ENCODE results near the gene LDLRAD4. TPM values are rescaled to one million over a fixed set of nuclear protein-coding genes. Genes with fewer than 3 reads are reported as not detected.
"Not testable (repeated sequence)": the region's sequence is repeated elsewhere in the genome, so short reads cannot be mapped to it uniquely, and the experiment has no call there.

The LDLRAD4 gene
- total RNA-seq, 2 donors from 2014 or later: 112 to 120 TPM

DNA sequence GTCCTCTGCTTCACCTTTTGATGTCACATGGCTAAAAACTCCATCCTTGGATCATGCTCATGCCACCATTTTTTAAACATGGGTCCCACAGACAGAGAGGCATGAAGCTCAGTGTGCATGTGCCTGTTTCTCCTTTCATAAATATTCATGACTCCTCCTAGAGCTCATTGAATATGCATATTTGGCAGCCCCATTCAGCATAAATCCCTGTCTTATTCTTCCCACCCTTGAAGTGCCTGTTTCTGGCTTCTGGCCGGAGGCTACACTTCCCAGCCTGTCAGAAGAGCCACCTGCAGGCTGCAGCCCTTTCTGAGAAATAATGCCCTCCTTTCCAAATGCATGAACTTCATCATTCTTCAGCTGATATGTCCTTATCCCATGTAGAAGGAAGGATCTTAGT lies 109.7 kb downstream of the LDLRAD4 start:
- Mint-ChIP-seq H3K36me3 (ENCODE audit: low read depth) (peaks cover 3% of the 10 kb centered on the region), H3K4me3 (no peak overlapping the region), H3K27me3 (no peaks in the 10 kb centered on the region), H3K4me1 (peaks cover 3% of the 10 kb centered on the region), H3K27ac (no peak overlapping the region)
- ATAC-seq (no peak), DNase-seq (no peak)
- no peaks in the 10 kb centered on the region for H3K9me3 ChIP-seq (ENCODE audit: control insufficient read depth, low read length, poor library complexity, severe bottlenecking)

DNA sequence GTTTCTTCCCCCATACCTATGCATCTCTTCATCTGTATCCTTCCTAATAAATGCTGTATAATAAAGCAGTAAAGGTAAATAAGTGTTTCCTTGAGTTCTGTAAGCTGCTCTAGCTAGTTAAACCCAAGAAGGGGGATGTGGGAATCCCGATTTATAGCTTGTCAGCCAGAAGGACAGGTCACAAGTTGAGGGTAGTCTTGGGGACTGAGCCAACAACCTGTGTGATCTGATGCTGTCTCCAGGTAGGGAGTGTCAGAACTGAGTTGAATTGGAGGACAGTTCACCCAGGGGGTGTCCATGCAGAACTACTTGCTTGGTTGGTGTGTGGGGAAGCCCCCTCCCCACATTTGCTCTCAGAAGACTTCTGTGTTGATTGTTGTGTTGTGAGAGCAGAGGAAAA lies 112.4 kb downstream of the LDLRAD4 start:
- Mint-ChIP-seq H3K4me3 (no peak overlapping the region), H3K4me1 (peaks cover 5% of the 10 kb centered on the region), H3K27me3 (no peaks in the 10 kb centered on the region), H3K36me3 (ENCODE audit: low read depth) (no peaks in the 10 kb centered on the region), H3K27ac (peak overlapping the region; percentile 42)
- no peaks in the 10 kb centered on the region for H3K9me3 ChIP-seq (ENCODE audit: control insufficient read depth, low read length, poor library complexity, severe bottlenecking)
- ATAC-seq (no peak), DNase-seq (no peak)

DNA sequence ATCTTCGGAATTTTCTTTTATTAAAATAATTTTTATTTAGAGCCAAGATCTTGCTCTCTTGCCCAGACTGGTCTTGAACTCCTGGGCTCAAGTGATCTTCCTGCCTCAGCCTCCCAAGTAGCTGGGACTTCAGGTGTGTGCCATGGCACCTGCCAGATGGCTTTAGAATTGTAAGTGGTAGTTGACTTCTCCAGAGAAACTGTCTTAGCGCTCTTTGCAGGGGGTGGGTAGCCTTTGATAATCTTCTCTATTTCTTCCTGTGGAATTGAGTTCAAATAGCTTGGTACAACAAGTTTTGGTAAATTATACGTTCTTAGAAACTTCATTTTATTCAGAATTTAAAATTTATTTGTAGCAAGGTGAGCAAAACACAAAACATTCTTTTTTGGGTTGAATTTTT lies 113.3 kb downstream of the LDLRAD4 start:
- peaks cover 3% of the 10 kb centered on the region for H3K4me1 Mint-ChIP-seq
- ATAC-seq (no peak), DNase-seq (no peak)
- H3K9me3 ChIP-seq (ENCODE audit: control insufficient read depth, low read length, poor library complexity, severe bottlenecking): no peaks in the 10 kb centered on the region
- no peak overlapping the region for H3K27ac Mint-ChIP-seq
- H3K4me3 Mint-ChIP-seq: no peak overlapping the region
- H3K27me3 Mint-ChIP-seq: no peaks in the 10 kb centered on the region
- H3K36me3 Mint-ChIP-seq (ENCODE audit: low read depth): no peaks in the 10 kb centered on the region

DNA sequence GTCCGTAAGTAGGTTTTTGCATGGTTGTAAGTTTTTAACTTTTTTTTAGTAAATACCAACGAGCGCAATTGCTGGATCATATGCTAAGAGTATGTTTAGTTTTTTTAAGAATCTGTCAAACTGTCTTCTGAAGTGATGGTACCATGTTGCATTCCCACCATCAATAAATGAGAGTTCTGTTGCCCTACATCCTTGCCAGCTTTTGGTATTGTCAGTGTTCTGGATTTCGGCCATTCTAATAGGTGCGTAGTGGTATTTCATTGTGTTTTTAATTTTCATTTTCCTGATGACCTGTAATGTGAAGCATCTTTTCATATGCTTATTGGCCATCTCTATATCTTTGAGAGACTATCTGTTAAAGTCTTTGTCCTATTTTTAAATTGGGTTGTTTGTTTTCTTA lies 114.3 kb downstream of the LDLRAD4 start:
- H3K27me3 Mint-ChIP-seq: no peaks in the 10 kb centered on the region
- ATAC-seq (no peak), DNase-seq (no peak)
- no peak overlapping the region for H3K27ac Mint-ChIP-seq
- H3K4me1 Mint-ChIP-seq: peaks cover 3% of the 10 kb centered on the region
- H3K4me3 Mint-ChIP-seq: no peak overlapping the region
- H3K36me3 Mint-ChIP-seq (ENCODE audit: low read depth): no peaks in the 10 kb centered on the region
- no peaks in the 10 kb centered on the region for H3K9me3 ChIP-seq (ENCODE audit: control insufficient read depth, low read length, poor library complexity, severe bottlenecking)

DNA sequence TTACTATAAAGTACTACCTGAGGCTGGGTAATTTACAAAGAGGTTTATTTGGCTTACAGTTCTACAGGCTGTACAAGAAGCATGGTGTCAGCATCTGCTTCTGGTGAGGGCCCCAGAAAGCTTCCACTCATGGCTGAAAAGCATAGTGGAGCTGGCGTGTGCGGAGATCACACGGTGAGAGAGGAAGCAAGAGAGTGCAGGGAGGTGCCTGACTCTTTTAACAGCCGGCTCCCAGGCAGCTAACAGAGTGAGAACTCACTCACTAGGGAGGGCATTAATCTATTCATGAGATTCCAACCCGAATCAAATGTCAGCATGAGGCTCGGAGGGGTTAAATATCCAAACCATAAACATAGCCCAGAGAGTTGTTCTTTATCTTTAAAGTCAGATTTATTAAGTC lies 117.3 kb downstream of the LDLRAD4 start:
- no peak overlapping the region for H3K4me3 Mint-ChIP-seq
- ATAC-seq: no peak
- no peak overlapping the region for H3K27ac Mint-ChIP-seq
- peaks cover 8% of the 10 kb centered on the region for H3K4me1 Mint-ChIP-seq
- H3K36me3 Mint-ChIP-seq (ENCODE audit: low read depth): peaks cover 5% of the 10 kb centered on the region
- no peak for DNase-seq
- H3K9me3 ChIP-seq (ENCODE audit: control insufficient read depth, low read length, poor library complexity, severe bottlenecking): no peaks in the 10 kb centered on the region
- H3K27me3 Mint-ChIP-seq: no peaks in the 10 kb centered on the region

DNA sequence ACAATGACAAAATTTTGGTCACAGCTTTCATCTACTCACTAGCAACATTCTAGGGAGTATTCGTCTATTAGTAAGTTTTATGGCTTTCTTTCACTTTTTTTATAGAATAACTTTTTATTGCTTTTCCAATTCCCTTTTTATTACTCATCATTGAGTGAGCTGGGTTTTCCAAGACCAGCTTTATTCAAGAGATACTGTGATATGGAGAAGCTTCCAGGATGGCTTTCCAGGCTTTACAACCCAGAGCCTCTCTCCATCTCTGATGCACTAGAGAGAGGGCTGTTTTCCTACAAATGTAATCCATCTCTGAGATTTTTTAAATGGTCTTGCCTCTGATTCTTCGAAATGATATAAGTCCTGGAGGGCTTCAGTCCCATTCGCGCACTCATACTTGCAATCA lies 118.3 kb downstream of the LDLRAD4 start:
- Mint-ChIP-seq H3K4me3 (no peak overlapping the region), H3K36me3 (ENCODE audit: low read depth) (peaks cover 5% of the 10 kb centered on the region), H3K27ac (no peak overlapping the region), H3K4me1 (peaks cover 8% of the 10 kb centered on the region), H3K27me3 (no peaks in the 10 kb centered on the region)
- no peak for DNase-seq
- no peaks in the 10 kb centered on the region for H3K9me3 ChIP-seq (ENCODE audit: control insufficient read depth, low read length, poor library complexity, severe bottlenecking)
- no peak for ATAC-seq

DNA sequence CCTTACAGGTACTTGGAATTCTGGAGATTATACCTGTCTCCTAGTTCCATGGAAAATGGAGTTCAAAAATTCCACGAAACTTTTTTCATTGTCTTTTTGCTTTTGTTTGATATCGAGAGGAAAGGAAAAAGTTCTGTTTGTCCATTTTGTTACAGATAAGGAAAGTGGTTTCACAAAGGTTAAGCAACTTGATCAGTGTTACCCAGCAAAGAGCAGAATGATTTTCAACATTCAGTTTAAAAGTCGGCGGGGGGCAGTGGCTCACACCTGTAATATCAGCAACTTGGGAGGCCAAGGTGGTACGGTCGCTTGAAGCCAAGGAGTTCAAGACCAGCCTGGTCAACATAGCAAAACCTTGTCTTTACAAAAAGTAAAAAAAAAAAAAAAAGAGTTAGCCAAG lies 118.8 kb downstream of the LDLRAD4 start:
- DNase-seq (no peak), ATAC-seq (no peak)
- no peaks in the 10 kb centered on the region for H3K9me3 ChIP-seq (ENCODE audit: control insufficient read depth, low read length, poor library complexity, severe bottlenecking)
- H3K27ac Mint-ChIP-seq: no peak overlapping the region
- peaks cover 5% of the 10 kb centered on the region for H3K36me3 Mint-ChIP-seq (ENCODE audit: low read depth)
- H3K4me1 Mint-ChIP-seq: peaks cover 8% of the 10 kb centered on the region
- no peak overlapping the region for H3K4me3 Mint-ChIP-seq
- H3K27me3 Mint-ChIP-seq: no peaks in the 10 kb centered on the region

DNA sequence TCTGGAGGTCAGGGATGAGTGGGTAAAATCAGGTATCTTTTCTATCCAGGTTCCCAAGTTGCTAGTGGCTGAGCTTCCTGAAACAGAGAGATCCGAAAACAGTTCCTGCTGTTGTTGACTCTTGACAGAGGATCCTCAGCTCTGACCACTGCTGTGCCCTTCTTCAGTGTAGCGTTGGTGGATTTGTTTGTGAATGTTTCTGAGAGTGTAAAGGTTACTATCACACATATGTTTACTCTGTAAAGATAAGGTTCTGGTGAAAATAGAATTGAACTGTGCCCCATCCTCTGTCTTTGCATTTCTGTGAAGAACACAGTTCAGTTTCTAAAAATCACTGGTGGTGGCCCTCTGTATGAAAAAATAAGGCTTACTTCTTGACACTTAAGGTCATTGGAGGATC lies 119.8 kb downstream of the LDLRAD4 start:
- H3K36me3 Mint-ChIP-seq (ENCODE audit: low read depth): peaks cover 5% of the 10 kb centered on the region
- no peaks in the 10 kb centered on the region for H3K9me3 ChIP-seq (ENCODE audit: control insufficient read depth, low read length, poor library complexity, severe bottlenecking)
- DNase-seq (no peak), ATAC-seq (no peak)
- H3K27me3 Mint-ChIP-seq: no peaks in the 10 kb centered on the region
- peaks cover 8% of the 10 kb centered on the region for H3K4me1 Mint-ChIP-seq
- H3K4me3 Mint-ChIP-seq: no peak overlapping the region
- H3K27ac Mint-ChIP-seq: peak overlapping the region; percentile 30

DNA sequence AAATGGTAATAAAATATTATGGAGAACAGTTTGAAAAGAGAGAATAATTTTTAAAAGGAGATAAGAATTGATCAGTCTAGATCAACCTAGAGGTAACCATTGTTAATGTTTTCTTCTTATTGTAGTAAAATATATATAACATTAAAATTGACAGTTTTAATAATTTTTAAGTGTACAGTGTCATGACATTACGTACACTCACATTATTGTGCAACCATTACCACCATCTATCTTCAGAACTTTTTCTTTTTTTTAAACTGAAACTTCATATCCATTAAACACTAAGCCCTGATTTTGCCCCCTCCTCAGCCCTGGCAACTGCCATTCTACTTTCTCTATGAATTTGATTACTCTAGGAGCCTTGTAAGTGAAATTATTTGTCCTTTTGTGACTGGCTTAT lies 121.1 kb downstream of the LDLRAD4 start:
- no peak overlapping the region for H3K4me3 Mint-ChIP-seq
- DNase-seq (no peak), ATAC-seq (no peak)
- no peaks in the 10 kb centered on the region for H3K9me3 ChIP-seq (ENCODE audit: control insufficient read depth, low read length, poor library complexity, severe bottlenecking)
- no peak overlapping the region for H3K27ac Mint-ChIP-seq
- H3K27me3 Mint-ChIP-seq: no peaks in the 10 kb centered on the region
- H3K36me3 Mint-ChIP-seq (ENCODE audit: low read depth): peaks cover 5% of the 10 kb centered on the region
- H3K4me1 Mint-ChIP-seq: peaks cover 8% of the 10 kb centered on the region

DNA sequence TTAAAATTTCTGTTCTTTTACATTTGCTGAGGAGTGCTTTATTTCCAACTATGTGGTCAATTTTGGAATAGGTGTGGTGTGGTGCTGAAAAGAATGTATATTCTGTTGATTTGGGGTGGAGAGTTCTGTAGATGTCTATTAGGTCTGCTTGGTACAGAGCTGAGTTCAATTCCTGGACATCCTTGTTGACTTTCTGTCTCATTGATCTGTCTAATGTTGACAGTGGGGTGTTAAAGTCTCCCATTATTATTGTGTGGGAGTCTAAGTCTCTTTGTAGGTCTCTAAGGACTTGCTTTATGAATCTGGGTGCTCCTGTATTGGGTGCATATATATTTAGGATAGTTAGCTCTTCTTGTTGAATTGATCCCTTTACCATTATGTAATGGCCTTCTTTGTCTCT lies 127.9 kb downstream of the LDLRAD4 start:
- not testable (repeated sequence) for ATAC-seq; H3K4me1 Mint-ChIP-seq; H3K36me3 Mint-ChIP-seq (ENCODE audit: low read depth); H3K27me3 Mint-ChIP-seq; H3K9me3 ChIP-seq (ENCODE audit: control insufficient read depth, low read length, poor library complexity, severe bottlenecking); H3K27ac Mint-ChIP-seq; DNase-seq; H3K4me3 Mint-ChIP-seq

DNA sequence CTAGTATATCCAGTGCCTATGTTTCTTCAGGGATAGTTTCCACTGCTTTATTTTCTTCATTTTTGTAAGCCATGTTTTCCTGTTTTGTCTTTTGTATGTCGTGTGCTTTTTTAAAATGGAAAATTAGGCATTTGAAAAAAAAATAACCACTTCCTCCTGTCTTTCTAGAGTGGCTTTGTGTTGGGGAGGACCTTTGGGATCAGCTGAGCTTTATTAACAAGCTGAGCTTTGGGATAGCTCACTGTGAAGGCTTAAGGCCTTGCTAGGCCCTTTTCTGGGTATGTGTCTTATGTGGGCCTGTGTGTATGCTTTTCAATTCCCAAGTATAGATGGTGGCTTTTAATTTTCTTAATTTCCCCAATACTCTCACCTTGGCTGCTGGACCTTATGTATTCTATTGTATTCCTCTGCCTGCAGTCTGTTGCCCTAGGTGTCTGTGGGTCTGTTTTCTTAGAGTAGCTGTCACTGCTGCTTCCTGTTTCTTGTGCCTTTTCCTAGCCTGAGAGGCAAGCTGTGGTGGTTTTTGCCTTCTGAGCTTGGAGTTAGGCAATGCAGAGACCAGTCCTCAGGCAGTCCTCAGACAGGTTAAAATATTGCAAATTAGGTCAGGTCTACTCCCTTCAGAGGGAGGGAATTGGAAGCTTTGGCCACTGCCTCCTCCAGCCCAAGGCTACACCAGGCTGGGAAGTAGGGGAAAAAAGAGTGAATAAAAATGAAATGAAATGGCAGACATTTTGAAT lies 134.7 kb downstream of the LDLRAD4 start:
- peak overlapping the region; percentile 90 for H3K27ac Mint-ChIP-seq
- H3K27me3 Mint-ChIP-seq: no peaks in the 10 kb centered on the region
- H3K36me3 Mint-ChIP-seq (ENCODE audit: low read depth): peaks cover 7% of the 10 kb centered on the region
- H3K9me3 ChIP-seq (ENCODE audit: control insufficient read depth, low read length, poor library complexity, severe bottlenecking): no peaks in the 10 kb centered on the region
- peaks cover 16% of the 10 kb centered on the region for H3K4me1 Mint-ChIP-seq
- peak; percentile 74 for ATAC-seq
- peak overlapping the region; percentile 54 for H3K4me3 Mint-ChIP-seq
- DNase-seq: no peak

DNA sequence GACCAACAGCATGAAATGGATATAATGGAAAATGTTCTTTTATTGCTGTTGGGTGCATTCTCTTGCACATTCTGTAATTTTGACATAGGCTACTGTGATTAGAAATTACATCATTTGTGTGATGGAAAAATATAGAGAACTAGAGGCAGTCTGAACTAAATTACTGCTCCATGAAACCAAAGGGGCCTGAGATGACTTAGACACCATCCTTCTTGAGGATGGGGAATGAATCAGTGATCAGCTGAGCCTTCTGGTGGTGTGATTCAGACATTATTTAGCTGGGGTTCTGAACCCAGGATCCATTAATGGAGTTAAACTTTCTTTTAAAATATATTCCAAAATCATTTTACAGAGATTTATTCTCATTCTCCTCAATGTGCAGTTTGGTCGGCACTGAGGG lies 135.8 kb downstream of the LDLRAD4 start:
- no peak overlapping the region for H3K27ac Mint-ChIP-seq
- no peak for ATAC-seq
- no peak for DNase-seq
- H3K9me3 ChIP-seq (ENCODE audit: control insufficient read depth, low read length, poor library complexity, severe bottlenecking): no peaks in the 10 kb centered on the region
- no peaks in the 10 kb centered on the region for H3K27me3 Mint-ChIP-seq
- H3K36me3 Mint-ChIP-seq (ENCODE audit: low read depth): peaks cover 7% of the 10 kb centered on the region
- H3K4me3 Mint-ChIP-seq: no peak overlapping the region
- H3K4me1 Mint-ChIP-seq: peaks cover 20% of the 10 kb centered on the region

DNA sequence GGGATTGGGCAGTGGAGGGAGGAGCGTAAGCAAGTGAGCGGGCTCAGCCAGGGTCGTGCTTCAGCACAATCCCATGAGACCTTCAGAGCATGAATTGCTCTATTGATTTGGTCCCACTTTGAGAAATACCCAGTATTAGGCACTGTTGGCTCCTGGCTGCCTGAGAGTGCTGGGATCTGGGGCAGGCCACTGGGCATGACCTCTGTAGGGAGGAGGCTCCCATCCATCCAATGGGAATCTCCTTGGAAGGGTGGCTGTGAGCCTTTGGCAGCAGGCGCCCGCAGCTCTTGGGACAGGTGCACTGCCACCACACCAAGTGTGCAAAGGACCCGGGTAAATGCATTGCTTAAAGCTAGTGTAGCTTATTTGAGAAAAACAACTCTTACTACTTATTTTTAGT lies 137.5 kb downstream of the LDLRAD4 start:
- Mint-ChIP-seq H3K36me3 (ENCODE audit: low read depth) (peaks cover 5% of the 10 kb centered on the region), H3K4me3 (no peak overlapping the region), H3K4me1 (peaks cover 20% of the 10 kb centered on the region), H3K27ac (peak overlapping the region; percentile 24), H3K27me3 (no peaks in the 10 kb centered on the region)
- no peaks in the 10 kb centered on the region for H3K9me3 ChIP-seq (ENCODE audit: control insufficient read depth, low read length, poor library complexity, severe bottlenecking)
- DNase-seq (no peak), ATAC-seq (no peak)

DNA sequence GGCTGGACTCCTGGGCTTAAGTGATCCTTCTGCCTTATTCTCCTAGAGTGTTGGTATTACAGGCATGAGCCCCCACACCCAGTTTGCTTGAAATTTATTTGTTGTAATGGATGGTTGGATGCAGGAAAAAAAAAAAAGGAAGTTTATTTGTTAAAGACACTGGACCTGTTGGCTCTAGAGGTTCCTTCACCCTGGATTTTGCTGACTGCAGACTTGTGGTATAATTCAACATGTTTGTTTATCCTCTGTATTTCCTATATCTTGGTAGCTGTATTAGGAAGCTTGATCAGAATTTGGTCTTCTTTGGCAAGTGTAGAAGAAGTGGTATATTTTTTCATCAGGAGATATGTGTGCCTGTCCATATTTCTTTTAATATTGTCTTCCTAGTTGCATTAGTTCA lies 138.7 kb downstream of the LDLRAD4 start:
- ATAC-seq (no peak), DNase-seq (no peak)
- Mint-ChIP-seq H3K27ac (no peak overlapping the region), H3K27me3 (no peaks in the 10 kb centered on the region), H3K4me3 (no peak overlapping the region), H3K4me1 (peaks cover 27% of the 10 kb centered on the region), H3K36me3 (ENCODE audit: low read depth) (peaks cover 5% of the 10 kb centered on the region)
- H3K9me3 ChIP-seq (ENCODE audit: control insufficient read depth, low read length, poor library complexity, severe bottlenecking): no peaks in the 10 kb centered on the region
